PC-3 (cell line): ENCODE measurements around the gene EVI2A.
"Not testable (repeated sequence)": the region's sequence is repeated elsewhere in the genome, so short reads cannot be mapped to it uniquely, and the experiment has no call there.

ENCODE experiments used
- CTCF ChIP-seq: fragments of 300-600 bp; sonication (generic); conservative IDR thresholded peaks from 2 replicates; pipeline ENCODE4 v1.5.1; 2017; ENCODE audit warnings: antibody characterized with exemption, low read depth, mild to moderate bottlenecking, low read length
- EZH2 ChIP-seq: fragments of 300-600 bp; sonication (generic); IDR thresholded peaks from one replicate; pipeline ENCODE4 v1.6.1; 2017; ENCODE audit warnings: antibody characterized with exemption, mild to moderate bottlenecking, low read length; ENCODE audit not compliant: unreplicated experiment
- EZH2phosphoT487 ChIP-seq: fragments of 300-600 bp; sonication (generic); IDR thresholded peaks from 2 replicates; pipeline ENCODE4 v1.6.1; 2018; ENCODE audit warnings: mild to moderate bottlenecking, antibody characterized with exemption, low read length, borderline replicate concordance

DNA sequence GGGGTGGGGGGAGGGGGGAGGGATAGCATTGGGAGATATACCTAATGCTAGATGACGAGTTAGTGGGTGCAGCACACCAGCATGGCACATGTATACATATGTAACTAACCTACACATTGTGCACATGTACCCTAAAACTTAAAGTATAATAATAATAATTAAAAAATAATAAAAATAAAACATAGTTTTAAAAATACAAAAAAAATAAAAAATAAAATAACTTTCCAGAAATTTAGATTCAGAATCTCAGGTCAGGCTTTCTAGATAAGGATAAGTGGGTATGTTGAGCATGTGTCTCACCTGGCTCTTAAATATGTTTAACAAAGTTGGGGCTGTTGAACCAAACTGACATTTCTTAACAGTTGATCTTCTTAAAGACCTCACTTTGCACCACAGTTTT, 33.5 kb downstream of the EVI2A start:
- TF ChIP-seq CTCF, EZH2, EZH2phosphoT487: not testable (repeated sequence)
